ENCODE measurements around the gene DTWD2. TPM values are rescaled to one million over a fixed set of nuclear protein-coding genes. Genes with fewer than 3 reads are reported as not detected.
"Not testable (repeated sequence)": the region's sequence is repeated elsewhere in the genome, so short reads cannot be mapped to it uniquely, and the experiment has no call there.

The DTWD2 gene
- total RNA-seq, 4 donors from 2014 or later, result 1.5 to 42.1 (median 15.9) TPM

DNA sequence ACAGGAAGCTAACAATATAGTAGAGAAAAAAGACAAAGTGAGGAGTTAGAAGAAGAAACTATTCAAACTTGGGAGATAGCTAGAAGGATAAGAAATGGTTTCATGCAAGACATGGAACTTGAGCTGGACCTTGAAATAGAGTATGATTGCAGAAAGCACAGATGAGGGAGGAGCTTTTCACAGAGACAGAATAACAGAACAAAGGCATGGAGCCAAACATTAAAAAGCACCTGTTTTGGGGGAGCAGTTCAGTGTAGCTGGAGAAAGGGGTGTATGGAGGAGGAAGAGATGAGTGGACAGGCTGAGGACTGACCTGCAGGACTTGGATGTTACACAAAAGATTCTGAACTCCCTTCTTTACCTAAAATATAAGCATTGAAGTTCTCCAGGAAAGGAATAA, 25.2 kb downstream of the DTWD2 start:
- TF ChIP-seq POLR2A (IDR thresholded peaks at IDR 0.05), result no peak
- TF ChIP-seq, protein P1, sequence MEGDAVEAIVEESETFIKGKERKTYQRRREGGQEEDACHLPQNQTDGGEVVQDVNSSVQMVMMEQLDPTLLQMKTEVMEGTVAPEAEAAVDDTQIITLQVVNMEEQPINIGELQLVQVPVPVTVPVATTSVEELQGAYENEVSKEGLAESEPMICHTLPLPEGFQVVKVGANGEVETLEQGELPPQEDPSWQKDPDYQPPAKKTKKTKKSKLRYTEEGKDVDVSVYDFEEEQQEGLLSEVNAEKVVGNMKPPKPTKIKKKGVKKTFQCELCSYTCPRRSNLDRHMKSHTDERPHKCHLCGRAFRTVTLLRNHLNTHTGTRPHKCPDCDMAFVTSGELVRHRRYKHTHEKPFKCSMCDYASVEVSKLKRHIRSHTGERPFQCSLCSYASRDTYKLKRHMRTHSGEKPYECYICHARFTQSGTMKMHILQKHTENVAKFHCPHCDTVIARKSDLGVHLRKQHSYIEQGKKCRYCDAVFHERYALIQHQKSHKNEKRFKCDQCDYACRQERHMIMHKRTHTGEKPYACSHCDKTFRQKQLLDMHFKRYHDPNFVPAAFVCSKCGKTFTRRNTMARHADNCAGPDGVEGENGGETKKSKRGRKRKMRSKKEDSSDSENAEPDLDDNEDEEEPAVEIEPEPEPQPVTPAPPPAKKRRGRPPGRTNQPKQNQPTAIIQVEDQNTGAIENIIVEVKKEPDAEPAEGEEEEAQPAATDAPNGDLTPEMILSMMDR (IDR thresholded peaks at IDR 0.05), result no peak
- no peaks in the 10 kb centered on the region for H3K36me3 ChIP-seq
- no peaks in the 10 kb centered on the region for H3K27me3 ChIP-seq
- H3K27ac ChIP-seq, result no peak overlapping the region
- intact Hi-C loops (cut with DNase I; ENCODE audit: low total_unique reads), result no loop called here
- no peak for DNase-seq
- H3K4me1 ChIP-seq, result no peaks in the 10 kb centered on the region
- H3K4me3 ChIP-seq, result no peak overlapping the region
- H3K9me3 ChIP-seq, result no peaks in the 10 kb centered on the region

DNA sequence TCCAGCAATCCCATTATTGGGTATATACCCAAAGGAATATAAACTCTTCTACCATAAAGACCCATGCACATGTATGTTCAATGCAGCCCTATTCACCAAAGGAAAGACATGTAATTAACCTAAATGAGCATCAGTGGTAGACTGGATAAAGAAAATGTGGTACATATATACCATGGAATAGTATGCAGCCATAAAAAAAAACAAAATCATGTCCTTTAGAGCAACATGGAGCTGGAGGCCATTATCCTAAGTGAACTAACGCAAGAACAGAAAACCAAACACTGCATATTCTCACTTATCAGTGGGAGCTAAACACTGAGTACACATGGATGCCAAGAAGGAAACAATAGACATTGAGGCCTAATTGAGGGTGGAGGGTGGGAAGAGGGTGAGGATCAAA, 27.8 kb downstream of the DTWD2 start:
- Histone ChIP-seq H3K4me3 (no peak overlapping the region), H3K27me3 (no peaks in the 10 kb centered on the region), H3K4me1 (no peaks in the 10 kb centered on the region), H3K9me3 (no peaks in the 10 kb centered on the region), H3K27ac (no peak overlapping the region), H3K36me3 (no peaks in the 10 kb centered on the region)
- intact Hi-C loops (cut with DNase I; ENCODE audit: low total_unique reads), result no loop called here
- DNase-seq, result no peak
- TF ChIP-seq, protein P1 (IDR thresholded peaks at IDR 0.05), result no peak
- no peak for TF ChIP-seq POLR2A (IDR thresholded peaks at IDR 0.05)

DNA sequence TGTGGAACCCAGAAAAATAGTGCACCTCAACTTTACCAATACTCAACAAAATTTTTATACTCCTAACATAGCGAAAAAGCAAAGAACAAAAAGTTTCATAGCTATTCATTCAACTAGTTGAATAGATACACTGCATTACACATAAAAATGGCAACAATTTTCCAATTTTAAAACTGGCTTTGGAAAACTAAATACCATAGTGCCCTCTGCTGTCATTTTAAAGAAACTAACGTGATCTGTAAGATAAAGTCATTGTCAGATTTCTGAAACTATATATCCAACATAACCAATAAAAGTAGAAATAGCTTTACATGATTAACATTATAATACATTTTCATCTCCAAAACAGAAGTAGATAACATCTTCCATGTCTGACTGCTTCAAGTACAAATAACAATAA, 31.6 kb downstream of the DTWD2 start:
- TF ChIP-seq, protein P1 (IDR thresholded peaks at IDR 0.05), result no peak
- TF ChIP-seq POLR2A (IDR thresholded peaks at IDR 0.05), result no peak
- intact Hi-C loops (cut with DNase I; ENCODE audit: low total_unique reads), result no loop called here
- no peak overlapping the region for H3K4me3 ChIP-seq
- no peaks in the 10 kb centered on the region for H3K36me3 ChIP-seq
- DNase-seq, result no peak
- no peak overlapping the region for H3K27ac ChIP-seq
- no peaks in the 10 kb centered on the region for H3K4me1 ChIP-seq
- no peaks in the 10 kb centered on the region for H3K27me3 ChIP-seq
- H3K9me3 ChIP-seq, result no peaks in the 10 kb centered on the region

- Histone ChIP-seq H3K27me3 (no peaks in the 10 kb centered on the region), H3K27ac (no peak overlapping the region), H3K9me3 (no peaks in the 10 kb centered on the region), H3K36me3 (no peaks in the 10 kb centered on the region), H3K4me3 (no peak overlapping the region), H3K4me1 (no peaks in the 10 kb centered on the region)
- DNase-seq, result no peak
- intact Hi-C loops (cut with DNase I; ENCODE audit: low total_unique reads), result no loop called here
- TF ChIP-seq, protein P1 (IDR thresholded peaks at IDR 0.05), result no peak
- no peak for TF ChIP-seq POLR2A (IDR thresholded peaks at IDR 0.05)
Measured at GRCh38 chr5:118953652-118954005, 34.7 kb downstream of the DTWD2 start.

- H3K36me3 ChIP-seq, result no peaks in the 10 kb centered on the region
- no peaks in the 10 kb centered on the region for H3K27me3 ChIP-seq
- intact Hi-C loops (cut with DNase I; ENCODE audit: low total_unique reads), result no loop called here
- DNase-seq, result no peak
- no peak overlapping the region for H3K4me3 ChIP-seq
- no peaks in the 10 kb centered on the region for H3K9me3 ChIP-seq
- TF ChIP-seq, protein P1 (IDR thresholded peaks at IDR 0.05), result no peak
- no peak for TF ChIP-seq POLR2A (IDR thresholded peaks at IDR 0.05)
- H3K4me1 ChIP-seq, result no peaks in the 10 kb centered on the region
- no peak overlapping the region for H3K27ac ChIP-seq
Measured at GRCh38 chr5:118952992-118953651, 35.2 kb downstream of the DTWD2 start.

DNA sequence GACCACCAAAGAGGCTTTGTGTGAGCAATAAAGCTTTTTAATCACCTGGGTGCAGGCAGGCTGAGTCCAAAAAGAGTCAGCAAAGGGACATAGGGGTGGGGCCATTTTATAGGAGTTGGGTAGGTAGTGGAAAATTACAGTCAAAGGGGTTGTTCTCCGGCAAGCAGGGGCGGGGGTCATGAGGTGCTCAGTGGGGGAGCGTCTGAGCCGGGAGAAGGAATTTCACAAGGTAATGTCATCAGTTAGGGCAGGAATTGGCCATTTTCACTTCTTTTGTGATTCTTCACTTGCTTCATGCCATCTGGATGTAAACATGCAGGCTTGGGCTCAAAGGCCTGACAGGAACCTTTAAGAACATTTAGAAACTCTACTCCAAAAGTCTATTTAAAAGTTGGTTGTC, 36.0 kb downstream of the DTWD2 start:
- intact Hi-C loops (cut with DNase I; ENCODE audit: low total_unique reads); H3K36me3 ChIP-seq; H3K4me1 ChIP-seq; H3K27ac ChIP-seq; DNase-seq; H3K27me3 ChIP-seq; H3K4me3 ChIP-seq; H3K9me3 ChIP-seq: not testable (repeated sequence)

- intact Hi-C loops (cut with DNase I; ENCODE audit: low total_unique reads); H3K36me3 ChIP-seq; DNase-seq; H3K4me3 ChIP-seq; H3K27me3 ChIP-seq; H3K27ac ChIP-seq; H3K4me1 ChIP-seq; H3K9me3 ChIP-seq: not testable (repeated sequence)
Measured at GRCh38 chr5:118950354-118950753, 38.0 kb downstream of the DTWD2 start.

Measured in uterus (tissue), 4 donors.